Smooth muscle cell (in vitro differentiated cells): ENCODE measurements around the gene TPTE. TPM values are rescaled to one million over a fixed set of nuclear protein-coding genes. Genes with fewer than 3 reads are reported as not detected.
"Not testable (repeated sequence)": the region's sequence is repeated elsewhere in the genome, so short reads cannot be mapped to it uniquely, and the experiment has no call there.

Source experiments
- DNase-seq: peaks from one replicate; lab custom pipeline; 2025; ENCODE audit not compliant: unreplicated experiment; lab: John Stamatoyannopoulos, UW
- H2AFZ ChIP-seq: fragments of 200-600 bp; sonication (generic); 2 replicates; pipeline ENCODE4 v1.6.0; 2016; ENCODE audit warnings: antibody characterized with exemption, low read depth, mild to moderate bottlenecking
- H3F3A ChIP-seq: fragments of 200-600 bp; sonication (generic); 2 replicates; pipeline ENCODE4 v1.6.0; 2017; ENCODE audit warnings: antibody characterized with exemption, low read depth
- H3K27ac ChIP-seq: fragments of 200-600 bp; sonication (generic); 2 replicates; pipeline ENCODE4 v1.5.1; 2016; ENCODE audit warnings: low read depth, mild to moderate bottlenecking
- H3K27me3 ChIP-seq: fragments of 200-600 bp; sonication (generic); 2 replicates; pipeline ENCODE4 v1.6.1; 2016; ENCODE audit warnings: low read depth, mild to moderate bottlenecking
- H3K36me3 ChIP-seq: fragments of 200-600 bp; sonication (generic); 2 replicates; pipeline ENCODE4 v1.5.1; 2016; ENCODE audit warnings: low read depth
- H3K4me1 ChIP-seq: fragments of 200-600 bp; sonication (generic); 2 replicates; pipeline ENCODE4 v1.5.1; 2016; ENCODE audit warnings: low read depth
- H3K4me2 ChIP-seq: fragments of 200-600 bp; sonication (generic); 2 replicates; pipeline ENCODE4 v1.6.0; 2016; ENCODE audit warnings: mild to moderate bottlenecking
- H3K4me3 ChIP-seq: fragments of 200-600 bp; sonication (generic); 2 replicates; pipeline ENCODE4 v1.5.1; 2016; ENCODE audit warnings: mild to moderate bottlenecking
- H3K79me2 ChIP-seq: fragments of 200-600 bp; sonication (generic); 2 replicates; pipeline ENCODE4 v1.6.0; 2016; ENCODE audit warnings: low read depth, mild to moderate bottlenecking
- H3K9ac ChIP-seq: fragments of 200-600 bp; sonication (generic); 2 replicates; pipeline ENCODE4 v1.6.0; 2016; ENCODE audit warnings: low read depth
- H3K9me3 ChIP-seq: fragments of 200-600 bp; sonication (generic); replicated peaks from 2 replicates; pipeline ENCODE4 v1.5.1; 2016; ENCODE audit warnings: low read depth
- H4K20me1 ChIP-seq: fragments of 200-600 bp; sonication (generic); 2 replicates; pipeline ENCODE4 v1.6.0; 2016; ENCODE audit warnings: low read depth
- CTCF ChIP-seq: fragments of 200-600 bp; sonication (generic); IDR thresholded peaks from 2 replicates; pipeline ENCODE4 v1.5.1; 2017; ENCODE audit warnings: borderline replicate concordance, mild to moderate bottlenecking, antibody characterized with exemption; ENCODE audit not compliant: insufficient read depth, poor library complexity, severe bottlenecking
- WGBS: methylation state at CpG from one replicate; pipeline ENCODE4 v1.1.7; 2016; ENCODE audit warnings: low lambda C conversion rate; 5-methylcytosine and 5-hydroxymethylcytosine counted together
- polyA plus RNA-seq: library from polyadenylated mRNA; unstranded; fragments of >200 nt; fragmentation: Nextera tagmentation; extraction: Ambion mirVana; gene quantifications from 2 replicates; pipeline ENCODE4 v1.2.1, GENCODE V29; 2016
- total RNA-seq: library from RNA; depleted of rRNA; stranded (reverse); fragments of >200 nt; gene quantifications from 2 replicates; pipeline ENCODE4 v1.2.3, GENCODE V29; 2014

Gene TPTE
- total and polyA plus RNA-seq, 2 experiments from 2014 or later, result not detected

GRCh38 chr21:10511116-10511515 lies 10.3 kb upstream of the TPTE start:
- TF ChIP-seq CTCF, result no peak
- Histone ChIP-seq H3K79me2 (no peaks in the 10 kb centered on the region), H3K4me1 (no peaks in the 10 kb centered on the region), H3K9ac (no peak overlapping the region), H3K9me3 (peaks cover 20% of the 10 kb centered on the region), H3F3A (no peaks in the 10 kb centered on the region), H3K27ac (no peak overlapping the region), H3K4me3 (no peak overlapping the region), H3K27me3 (no peaks in the 10 kb centered on the region), H3K4me2 (no peak overlapping the region), H2AFZ (no peak overlapping the region), H4K20me1 (no peaks in the 10 kb centered on the region), H3K36me3 (no peaks in the 10 kb centered on the region)
- 63% methylated on average over 6 of the region's 6 CpGs for WGBS
- DNase-seq, result no peak

GRCh38 chr21:10516889-10517288 lies 4.5 kb upstream of the TPTE start:
- not testable (repeated sequence) for H3K4me2 ChIP-seq, DNase-seq, H2AFZ ChIP-seq, H3F3A ChIP-seq, H3K27ac ChIP-seq, H3K4me3 ChIP-seq, H3K79me2 ChIP-seq, H3K27me3 ChIP-seq, H3K36me3 ChIP-seq, H3K9ac ChIP-seq, H4K20me1 ChIP-seq, H3K4me1 ChIP-seq
- 76% methylated on average over 3 of the region's 3 CpGs for WGBS
- peaks cover 35% of the 10 kb centered on the region for H3K9me3 ChIP-seq

GRCh38 chr21:10517904-10518303 lies 3.5 kb upstream of the TPTE start:
- H3K27me3 ChIP-seq, H3K4me3 ChIP-seq, H3F3A ChIP-seq, H3K79me2 ChIP-seq, DNase-seq, H3K4me1 ChIP-seq, H3K4me2 ChIP-seq, H2AFZ ChIP-seq, H3K9ac ChIP-seq, H3K27ac ChIP-seq, H3K36me3 ChIP-seq, H4K20me1 ChIP-seq: not testable (repeated sequence)
- peaks cover 31% of the 10 kb centered on the region for H3K9me3 ChIP-seq
- 70% methylated on average over 10 of the region's 10 CpGs for WGBS

GRCh38 chr21:10521835-10522500 lies 585 bp downstream of the TPTE start:
- not testable (repeated sequence) for H3K27me3 ChIP-seq, H3K4me1 ChIP-seq, H3K36me3 ChIP-seq, H3F3A ChIP-seq, H3K27ac ChIP-seq, H4K20me1 ChIP-seq, H3K4me3 ChIP-seq, H2AFZ ChIP-seq, DNase-seq, H3K9ac ChIP-seq, H3K4me2 ChIP-seq, H3K79me2 ChIP-seq
- WGBS, result 96% methylated on average over 48 of the region's 75 CpGs
- H3K9me3 ChIP-seq, result peaks cover 35% of the 10 kb centered on the region

GRCh38 chr21:10539956-10540355 lies 18.6 kb downstream of the TPTE start:
- WGBS, result 60% methylated on average over 3 of the region's 3 CpGs
- no peaks in the 10 kb centered on the region for H3K27me3 ChIP-seq
- peaks cover 23% of the 10 kb centered on the region for H3K9me3 ChIP-seq
- H3K4me2 ChIP-seq, result no peak overlapping the region
- H3F3A ChIP-seq, result no peaks in the 10 kb centered on the region
- DNase-seq, result no peak
- no peaks in the 10 kb centered on the region for H4K20me1 ChIP-seq
- no peaks in the 10 kb centered on the region for H3K79me2 ChIP-seq
- no peak for TF ChIP-seq CTCF
- no peak overlapping the region for H2AFZ ChIP-seq
- no peaks in the 10 kb centered on the region for H3K36me3 ChIP-seq
- H3K9ac ChIP-seq, result no peak overlapping the region
- no peak overlapping the region for H3K4me3 ChIP-seq
- H3K27ac ChIP-seq, result no peak overlapping the region
- H3K4me1 ChIP-seq, result no peaks in the 10 kb centered on the region

- not testable (repeated sequence) for H3K4me3 ChIP-seq, H3K9ac ChIP-seq, H3K27ac ChIP-seq, H3K27me3 ChIP-seq, H3F3A ChIP-seq, H3K4me1 ChIP-seq, H4K20me1 ChIP-seq, H3K4me2 ChIP-seq, DNase-seq, H3K36me3 ChIP-seq, H2AFZ ChIP-seq, H3K79me2 ChIP-seq
- H3K9me3 ChIP-seq, result peaks cover 19% of the 10 kb centered on the region
- 76% methylated on average over 9 of the region's 9 CpGs for whole genome bisulfite sequencing
Observed at GRCh38 chr21:10544376-10544775, 23.0 kb downstream of the TPTE start.

GRCh38 chr21:10547868-10548267 lies 26.5 kb downstream of the TPTE start:
- H3K9ac ChIP-seq, H3K79me2 ChIP-seq, H3F3A ChIP-seq, DNase-seq, H2AFZ ChIP-seq, H3K27ac ChIP-seq, H3K4me1 ChIP-seq, H4K20me1 ChIP-seq, H3K36me3 ChIP-seq, H3K27me3 ChIP-seq, H3K4me2 ChIP-seq, H3K4me3 ChIP-seq: not testable (repeated sequence)
- 33% methylated on average over 4 of the region's 4 CpGs for WGBS
- H3K9me3 ChIP-seq, result peaks cover 18% of the 10 kb centered on the region
